ENCODE results near the gene KLHL17.
"Not testable (repeated sequence)": the region's sequence is repeated elsewhere in the genome, so short reads cannot be mapped to it uniquely, and the experiment has no call there.

The KLHL17 gene

DNA sequence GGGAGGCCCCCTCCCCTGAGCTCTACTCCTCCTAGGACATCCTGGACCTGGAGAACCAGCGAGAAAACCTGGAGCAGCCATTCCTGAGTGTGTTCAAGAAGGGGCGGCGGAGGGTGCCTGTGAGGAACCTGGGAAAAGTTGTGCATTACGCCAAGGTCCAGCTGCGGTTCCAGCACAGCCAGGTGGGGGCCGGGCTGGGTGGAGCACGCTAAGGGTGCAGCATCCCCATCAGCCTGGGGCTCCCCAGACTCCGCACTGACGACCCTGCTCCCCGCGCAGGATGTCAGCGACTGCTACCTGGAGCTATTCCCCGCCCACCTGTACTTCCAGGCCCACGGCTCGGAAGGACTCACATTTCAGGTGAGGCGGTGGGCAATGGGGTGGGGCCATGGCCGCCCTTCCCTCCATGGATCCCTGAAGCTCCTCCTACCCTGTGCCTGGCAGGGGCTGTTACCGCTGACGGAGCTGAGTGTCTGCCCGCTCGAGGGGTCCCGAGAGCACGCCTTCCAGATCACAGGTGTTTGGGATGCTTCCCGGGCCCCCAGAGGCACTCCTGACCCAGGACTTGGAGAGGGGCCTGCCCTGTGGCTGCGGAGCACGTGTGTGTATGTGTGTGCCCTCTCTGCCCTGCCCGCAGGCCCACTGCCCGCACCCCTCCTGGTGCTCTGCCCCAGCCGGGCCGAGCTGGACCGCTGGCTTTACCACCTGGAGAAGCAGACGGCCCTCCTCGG is 10.0 kb downstream of the KLHL17 start:
- DNase-seq = no peak

DNA sequence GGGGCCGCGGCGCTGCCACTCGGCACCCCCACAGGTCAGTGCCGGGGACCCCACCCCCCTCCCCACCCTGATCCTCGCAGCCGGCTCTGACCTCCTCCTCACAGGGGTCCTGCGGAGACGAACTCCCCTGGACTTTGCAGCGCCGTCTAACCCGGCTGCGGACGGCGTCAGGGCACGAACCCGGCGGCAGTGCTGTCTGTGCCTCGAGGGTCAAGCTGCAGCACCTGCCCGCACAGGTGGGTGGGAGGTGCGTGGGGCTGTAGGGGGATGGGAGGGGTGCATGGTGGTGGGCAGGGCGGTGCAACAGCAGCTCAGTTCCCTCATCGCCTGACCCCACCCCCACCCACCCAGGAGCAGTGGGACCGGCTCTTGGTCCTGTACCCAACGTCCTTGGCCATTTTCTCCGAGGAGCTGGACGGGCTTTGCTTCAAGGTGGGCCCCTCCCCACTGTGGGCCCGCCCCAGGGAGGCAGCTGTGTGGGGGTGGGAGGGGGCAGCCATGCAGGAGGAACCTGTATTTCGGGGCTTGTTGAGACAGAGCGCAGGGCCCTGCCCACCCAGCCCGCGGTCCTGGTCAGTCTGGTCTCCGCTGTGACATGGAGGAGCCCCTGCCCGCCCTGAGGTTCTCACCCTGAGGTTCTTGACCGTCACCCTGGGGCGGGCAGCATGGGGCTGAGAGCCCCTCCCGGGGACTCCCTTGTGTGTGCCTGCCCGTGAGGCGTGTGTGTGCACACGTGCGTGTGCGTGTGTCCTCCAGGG is 10.8 kb downstream of the KLHL17 start:
- no peak for DNase-seq

DNA sequence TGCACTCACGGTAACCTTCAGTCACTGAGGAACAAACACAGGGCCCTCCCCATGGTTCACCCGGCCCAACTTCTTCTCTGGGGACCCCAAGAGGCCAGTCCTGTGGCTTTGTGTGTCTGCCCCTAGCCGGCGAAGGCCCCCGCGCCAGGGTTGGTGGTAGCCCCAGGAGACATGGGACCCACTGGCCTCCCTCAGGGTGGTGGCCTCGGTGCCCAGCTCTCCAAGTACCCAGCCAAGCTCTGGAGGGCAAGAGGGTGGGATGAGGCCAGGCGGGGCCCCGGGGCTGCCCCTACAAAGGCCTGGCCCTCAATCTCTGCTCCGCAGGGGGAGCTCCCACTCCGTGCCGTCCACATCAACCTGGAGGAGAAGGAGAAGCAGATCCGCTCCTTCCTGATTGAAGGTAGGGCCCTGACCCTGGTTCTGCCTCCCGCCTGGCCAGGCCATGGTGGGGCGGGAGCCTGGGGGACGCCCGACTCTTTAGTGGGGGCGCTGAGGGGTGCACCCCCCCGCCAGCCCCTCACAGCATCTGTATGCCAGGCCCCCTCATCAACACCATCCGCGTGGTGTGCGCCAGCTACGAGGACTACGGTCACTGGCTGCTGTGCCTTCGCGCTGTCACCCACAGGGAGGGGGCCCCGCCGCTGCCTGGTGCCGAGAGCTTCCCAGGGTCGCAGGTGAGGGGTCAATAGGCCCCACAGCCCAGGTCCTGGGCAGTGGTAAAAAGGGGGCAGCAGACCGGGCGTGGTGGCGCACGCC is 11.5 kb downstream of the KLHL17 start:
- DNase-seq = no peak

DNA sequence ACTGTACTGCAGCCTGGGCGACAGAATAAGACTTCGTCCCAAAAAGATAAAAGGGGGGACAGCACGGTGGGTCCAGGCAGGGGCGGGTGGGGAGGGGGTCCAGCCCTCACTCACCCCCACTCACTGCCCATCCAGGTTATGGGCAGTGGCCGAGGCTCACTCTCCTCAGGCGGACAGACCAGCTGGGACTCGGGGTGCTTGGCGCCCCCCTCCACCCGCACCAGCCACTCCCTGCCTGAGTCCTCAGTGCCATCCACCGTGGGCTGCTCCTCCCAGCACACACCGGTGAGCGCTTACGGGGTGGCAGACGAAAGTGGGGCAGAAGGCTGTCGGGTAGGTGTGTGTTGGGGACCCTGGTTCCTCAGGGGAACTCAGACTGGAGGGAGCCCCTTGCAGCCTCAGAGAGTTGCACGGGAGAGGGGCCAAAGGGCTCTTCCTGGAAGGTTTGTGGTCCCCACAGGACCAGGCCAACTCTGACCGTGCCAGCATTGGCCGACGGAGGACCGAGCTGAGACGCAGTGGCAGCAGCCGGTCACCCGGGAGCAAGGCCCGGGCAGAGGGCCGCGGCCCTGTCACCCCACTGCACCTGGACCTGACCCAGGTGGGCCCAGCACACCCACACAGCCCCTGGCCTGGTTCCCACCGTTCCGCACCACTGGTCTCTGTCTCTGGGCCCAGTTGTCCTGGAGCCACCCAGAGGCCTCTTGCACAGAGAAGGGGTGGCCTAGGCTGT is 12.5 kb downstream of the KLHL17 start:
- no peak for DNase-seq

DNA sequence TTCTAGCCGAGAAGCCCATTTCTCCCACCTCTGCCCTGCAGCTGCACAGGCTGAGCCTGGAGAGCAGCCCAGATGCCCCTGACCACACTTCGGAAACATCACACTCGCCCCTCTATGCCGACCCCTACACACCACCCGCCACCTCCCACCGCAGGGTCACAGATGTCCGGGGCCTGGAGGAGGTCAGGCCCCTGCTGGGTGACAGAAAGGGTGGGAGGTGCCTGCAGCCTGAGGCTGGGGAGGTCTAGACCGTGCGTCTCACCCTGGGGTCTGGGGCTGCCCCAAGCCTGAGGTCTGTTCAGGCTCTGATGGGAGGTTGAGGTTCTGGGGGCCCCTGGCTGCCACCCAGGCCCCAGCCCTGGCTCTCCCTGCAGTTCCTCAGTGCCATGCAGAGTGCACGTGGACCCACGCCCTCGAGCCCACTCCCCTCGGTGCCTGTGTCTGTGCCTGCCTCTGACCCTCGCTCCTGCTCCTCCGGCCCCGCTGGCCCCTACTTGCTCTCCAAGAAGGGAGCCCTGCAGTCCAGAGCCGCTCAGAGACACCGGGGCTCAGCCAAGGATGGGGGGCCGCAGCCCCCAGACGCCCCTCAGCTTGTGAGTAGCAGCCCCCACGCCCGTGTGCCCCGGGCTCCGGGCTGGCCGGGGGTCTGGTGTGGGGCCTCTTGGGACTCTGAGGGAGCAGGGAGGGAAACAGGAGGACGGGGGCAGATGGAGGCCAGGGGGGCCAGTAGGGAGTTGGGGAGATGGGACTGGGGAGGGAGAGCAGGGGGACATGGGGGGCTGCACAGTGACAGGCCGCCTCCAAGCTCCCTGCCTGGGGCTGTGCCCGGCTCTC is 13.3 kb downstream of the KLHL17 start:
- DNase-seq = no peak

DNA sequence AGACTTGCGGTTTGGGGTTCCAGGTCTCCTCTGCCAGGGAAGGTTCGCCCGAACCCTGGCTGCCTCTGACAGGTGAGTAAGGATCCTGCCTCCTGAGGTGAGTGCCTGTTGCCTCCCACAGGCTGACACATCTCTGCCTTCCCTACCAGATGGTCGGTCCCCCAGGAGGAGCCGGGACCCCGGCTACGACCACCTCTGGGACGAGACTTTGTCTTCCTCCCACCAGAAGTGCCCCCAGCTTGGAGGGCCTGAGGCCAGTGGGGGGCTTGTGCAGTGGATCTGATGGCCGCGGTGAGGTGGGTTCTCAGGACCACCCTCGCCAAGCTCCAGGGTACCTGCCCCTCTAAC is 13.9 kb downstream of the KLHL17 start:
- no peak for DNase-seq

DNA sequence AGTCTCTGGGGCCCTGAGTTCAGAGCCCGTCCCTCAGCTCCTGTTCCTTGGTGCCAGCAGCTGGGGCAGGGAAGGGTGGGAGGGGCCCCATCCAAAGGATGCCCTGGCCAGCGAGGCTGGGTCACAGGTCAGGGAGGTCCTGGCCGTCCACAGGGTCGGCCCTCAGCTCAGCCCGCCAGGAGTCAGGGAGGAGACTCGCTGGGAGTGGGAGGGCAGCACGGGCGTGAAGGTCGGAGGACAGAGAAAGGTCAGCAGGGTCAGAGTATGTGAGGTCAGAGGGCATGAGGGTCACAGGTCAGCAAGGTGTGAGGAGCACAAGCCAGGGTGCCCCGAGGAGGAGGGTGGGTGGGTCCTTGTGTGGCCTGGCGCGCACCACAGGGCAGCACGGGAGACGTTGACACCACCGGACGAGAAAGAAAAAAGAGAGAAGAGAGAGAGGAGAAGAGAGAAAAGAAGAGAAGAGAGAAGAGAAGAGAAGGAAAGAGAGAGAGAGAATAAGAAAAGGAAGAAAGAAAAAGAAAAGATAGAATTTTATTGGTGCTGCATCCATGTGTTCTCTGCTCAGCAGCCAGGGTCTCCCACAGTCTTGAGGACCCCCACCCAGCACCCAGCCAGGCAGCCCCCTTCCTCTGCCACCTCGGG is 14.4 kb downstream of the KLHL17 start:
- no peak for DNase-seq

DNA sequence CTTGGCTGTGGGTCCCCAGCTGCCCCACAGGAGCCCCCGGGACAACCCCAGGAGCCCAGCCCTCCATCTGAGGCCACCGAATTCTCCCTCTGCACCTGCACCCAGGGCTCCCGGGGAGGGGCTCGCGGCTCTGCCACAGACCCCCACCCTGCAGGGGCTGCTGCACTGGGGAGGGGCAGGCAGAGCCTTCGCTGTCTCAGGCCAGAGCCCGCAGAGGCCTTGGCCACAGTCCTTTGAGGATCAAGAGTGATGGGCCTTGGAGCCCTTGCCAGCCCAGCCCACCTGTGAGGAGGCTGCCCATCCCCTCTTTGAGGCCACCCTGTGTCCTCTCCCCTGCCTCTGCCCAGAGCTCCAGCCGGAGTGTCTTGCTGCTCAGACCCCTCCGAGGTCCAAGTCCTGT is 15.0 kb downstream of the KLHL17 start:
- DNase-seq = no peak

DNA sequence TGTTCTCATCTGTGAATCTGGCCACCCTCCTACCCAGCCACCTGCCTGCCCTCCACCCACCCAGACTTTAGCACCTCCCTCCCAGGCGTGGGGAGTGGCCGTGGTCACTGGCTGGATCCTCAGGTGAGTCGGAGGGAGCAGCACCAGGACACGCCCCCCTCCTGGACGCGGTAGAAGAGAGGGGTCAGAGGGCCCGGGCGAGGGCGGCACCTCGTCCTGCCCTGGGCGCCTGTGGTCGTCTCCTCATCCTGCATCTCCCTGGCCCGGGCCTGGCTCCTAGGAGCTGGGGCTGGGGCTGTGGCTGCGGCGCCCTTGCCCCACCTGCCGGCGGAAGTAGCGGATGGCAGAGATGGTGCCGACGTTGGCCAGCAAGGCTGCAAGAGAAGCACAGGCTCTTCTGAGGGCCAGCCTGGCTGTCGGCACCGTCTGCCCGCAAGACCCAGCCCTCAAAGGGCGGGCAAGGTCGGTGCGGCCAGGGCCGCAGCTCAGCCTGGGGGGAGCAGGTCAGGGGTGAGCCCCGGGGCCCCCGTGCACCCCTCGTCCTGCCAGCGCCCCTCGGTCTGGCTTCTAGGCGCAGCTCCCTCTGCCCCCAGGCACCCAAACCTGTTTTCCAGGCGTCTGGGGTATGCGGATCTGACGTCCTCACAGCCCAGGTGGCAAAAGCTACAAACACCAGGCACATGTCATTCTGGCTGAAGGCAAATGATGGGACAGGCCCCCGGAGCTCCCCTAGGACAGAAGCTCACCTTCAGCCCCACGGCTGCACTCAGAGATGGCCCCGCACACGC is 15.7 kb downstream of the KLHL17 start:
- DNase-seq = peak; percentile 35

DNA sequence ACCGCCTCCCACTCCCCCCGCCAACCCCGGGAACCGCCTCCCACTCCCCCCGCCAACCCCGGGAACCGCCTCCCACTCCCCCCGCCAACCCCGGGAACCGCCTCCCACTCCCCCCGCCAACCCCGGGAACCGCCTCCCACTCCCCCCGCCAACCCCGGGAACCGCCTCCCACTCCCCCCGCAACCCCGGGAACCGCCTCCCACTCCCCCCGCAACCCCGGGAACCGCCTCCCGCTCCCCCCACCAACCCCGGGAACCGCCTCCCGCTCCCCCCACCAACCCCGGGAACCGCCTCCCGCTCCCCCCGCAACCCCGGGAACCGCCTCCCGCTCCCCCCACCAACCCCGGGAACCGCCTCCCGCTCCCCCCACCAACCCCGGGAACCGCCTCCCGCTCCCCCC is 16.4 kb downstream of the KLHL17 start:
- not testable (repeated sequence) for DNase-seq

DNA sequence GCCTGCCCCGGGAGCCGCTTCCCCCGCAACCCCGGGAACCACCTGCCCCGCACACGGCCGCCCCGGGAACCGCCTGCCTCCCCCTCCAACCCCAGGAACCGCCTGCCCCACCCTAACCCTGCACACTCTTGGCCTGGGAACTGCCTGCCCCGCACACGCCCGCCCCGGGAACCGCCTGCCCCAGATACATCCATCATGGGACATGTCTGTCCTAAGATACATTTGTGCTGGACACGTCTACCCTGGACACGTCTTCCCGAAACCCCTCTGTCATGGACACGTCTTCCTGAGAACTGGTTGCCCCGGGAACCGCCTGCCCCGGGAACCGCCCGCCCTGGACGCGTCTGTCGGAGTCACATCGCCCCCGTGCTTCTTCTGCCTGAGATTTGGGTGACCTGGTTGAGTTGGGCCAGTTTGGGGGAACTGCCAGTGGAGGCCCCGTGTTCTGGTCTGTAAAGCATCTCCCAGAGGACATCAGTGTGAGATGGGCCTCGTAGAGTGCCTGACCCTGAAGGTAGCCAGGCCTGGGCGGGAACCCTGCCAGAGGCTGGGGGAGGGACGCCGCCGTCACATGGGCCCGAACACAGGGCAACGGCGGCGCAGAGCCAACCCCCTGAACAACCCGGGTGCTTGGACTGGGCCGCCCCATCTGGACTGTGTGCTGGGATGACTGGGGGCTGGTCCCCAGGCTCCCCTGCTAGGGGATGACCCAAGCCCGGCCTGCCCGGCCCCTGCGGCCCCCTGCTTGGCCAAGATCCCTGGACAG is 17.9 kb downstream of the KLHL17 start:
- DNase-seq = no peak

DNA sequence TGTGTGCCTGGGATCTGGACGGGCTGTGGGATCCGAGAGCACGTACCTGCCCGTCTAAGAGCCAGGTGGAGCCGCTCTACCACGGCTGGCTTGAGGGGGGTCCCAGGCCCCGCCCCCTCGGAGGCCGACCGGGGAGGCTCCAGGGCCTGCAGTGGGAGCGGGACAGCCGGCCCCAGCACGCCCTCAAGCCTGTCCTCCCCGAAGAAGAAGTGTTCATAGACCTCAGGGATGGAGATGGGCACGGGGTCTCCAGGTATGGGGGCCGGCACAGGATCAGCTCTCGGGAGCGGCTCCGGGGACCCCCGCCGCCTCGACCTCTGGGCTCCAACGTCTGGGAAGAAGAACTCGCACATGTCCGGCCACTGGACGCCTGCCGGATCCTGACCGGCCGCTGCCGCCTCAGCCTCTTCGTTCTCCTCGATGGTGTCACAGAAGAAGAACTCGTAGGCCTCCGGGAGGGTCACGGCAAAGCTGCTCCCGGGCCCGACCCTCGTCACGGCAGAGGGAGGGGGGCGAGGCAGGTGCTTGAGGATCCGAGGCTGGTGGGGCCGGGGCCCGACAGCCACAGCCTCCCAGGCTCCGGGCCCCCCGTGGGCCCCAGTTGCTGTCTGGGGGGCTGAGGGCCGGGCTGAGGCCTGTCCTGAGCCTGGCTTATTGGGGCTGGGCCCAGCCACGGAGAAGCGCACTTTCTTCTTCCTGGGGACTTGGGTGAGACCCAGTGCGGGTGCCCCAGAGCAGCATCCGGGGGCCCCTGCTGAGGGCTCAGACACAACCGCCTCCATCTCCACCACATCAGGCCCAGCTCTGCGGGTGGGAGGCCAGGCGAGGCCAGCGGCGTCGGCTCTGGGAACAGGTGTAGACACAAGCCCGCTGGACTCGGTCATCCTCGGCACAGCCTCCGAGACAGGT is 18.7 kb downstream of the KLHL17 start:
- no peak for DNase-seq

DNA sequence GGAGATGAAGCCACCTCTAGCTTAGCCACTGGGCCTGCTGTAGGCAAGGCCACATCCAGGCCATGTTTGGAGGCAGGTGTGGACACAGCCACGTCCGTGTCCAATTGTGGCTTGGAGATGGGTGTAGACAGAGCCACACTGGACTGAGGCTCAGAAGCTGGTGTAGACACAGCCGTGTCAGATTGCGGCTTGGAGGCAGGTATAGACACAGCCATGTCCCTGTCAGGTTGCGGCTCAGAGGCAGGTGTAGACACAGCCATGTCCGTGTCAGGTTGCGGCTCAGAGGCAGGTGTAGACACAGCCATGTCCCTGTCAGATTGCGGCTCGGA is 19.3 kb downstream of the KLHL17 start:
- DNase-seq = no peak

DNA sequence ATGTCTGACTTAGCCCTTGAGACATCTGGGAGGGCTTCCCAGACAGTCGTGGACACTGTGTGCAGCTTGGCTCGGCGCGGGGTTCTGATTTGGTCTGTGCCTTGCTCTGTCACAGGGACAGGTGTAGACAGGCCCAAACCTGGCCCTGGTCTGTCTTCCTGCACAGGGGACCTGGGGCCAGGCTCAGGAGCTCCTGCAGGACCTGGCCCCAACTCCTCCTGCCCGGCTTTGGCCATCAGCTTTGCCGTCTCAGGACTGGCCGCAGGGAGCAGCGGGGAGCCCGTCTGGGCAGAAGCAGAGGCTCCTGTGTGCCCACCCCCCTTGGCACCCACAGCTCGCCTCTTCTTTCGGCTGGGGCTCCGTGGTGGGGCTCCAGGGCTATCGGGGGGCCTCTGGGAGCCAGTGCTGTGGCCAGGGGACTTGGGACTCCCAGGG is 19.8 kb downstream of the KLHL17 start:
- no peak for DNase-seq

DNA sequence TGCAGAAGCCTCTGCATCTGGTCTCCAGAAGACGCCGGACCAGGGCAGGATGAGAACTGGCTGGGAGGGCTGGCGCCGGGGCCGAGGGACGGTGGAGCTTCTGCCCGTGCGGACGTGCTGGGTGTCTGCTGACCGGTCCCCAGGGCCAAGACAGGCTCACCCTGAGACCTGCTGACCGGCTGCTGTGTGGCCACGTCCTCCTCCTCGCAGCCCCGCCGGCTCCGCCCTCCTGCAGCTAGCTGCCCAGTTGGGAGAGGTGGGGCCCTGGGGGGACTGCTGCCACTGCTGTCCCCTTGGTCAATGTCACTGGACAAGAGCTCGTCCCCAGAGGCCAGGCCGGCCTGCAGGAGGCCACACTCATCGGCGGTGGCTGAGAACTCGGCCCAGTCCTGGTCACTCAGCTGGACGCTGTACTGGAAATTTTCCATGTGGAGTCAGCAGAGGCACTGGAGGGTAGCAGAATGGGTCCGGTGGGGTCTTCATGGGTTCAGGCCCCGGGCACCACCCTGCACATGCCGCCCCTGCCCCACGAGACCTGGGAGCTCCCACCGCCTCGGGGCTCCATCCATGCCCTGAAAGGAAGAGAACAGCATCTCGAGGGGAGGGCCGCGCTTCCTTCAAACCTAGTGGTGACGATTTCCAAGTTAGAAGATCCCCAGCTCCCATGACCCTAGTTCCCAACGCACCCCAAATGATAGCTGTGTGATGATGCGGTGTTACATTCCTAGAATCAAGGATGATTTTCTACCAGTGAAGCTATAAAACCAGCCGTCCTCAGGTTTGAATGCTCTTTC is 20.4 kb downstream of the KLHL17 start:
- DNase-seq = no peak

DNA sequence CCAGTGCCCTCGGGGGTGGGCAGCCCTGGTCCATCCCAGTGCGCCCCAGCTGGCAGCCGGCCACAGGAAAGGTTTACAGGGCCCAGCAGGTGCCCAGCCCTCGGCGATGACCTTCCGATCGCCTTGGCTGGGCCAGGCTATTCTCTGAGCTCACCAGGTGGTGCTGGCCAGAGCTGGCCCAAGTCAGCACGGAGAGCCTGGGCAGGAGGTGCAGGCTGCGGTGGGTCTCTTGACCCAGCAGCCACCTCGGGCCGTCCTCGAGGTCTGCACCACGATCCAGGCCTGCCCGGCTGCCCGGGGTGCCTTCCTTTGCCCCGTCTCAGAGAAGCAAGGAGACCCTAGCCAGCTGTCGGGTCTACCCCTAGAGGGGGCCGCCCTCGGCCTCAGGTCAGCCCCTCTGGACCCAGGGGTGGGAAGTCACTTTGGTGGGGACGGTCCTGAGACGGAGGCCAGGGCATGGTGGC is 21.1 kb downstream of the KLHL17 start:
- no peak for DNase-seq

DNA sequence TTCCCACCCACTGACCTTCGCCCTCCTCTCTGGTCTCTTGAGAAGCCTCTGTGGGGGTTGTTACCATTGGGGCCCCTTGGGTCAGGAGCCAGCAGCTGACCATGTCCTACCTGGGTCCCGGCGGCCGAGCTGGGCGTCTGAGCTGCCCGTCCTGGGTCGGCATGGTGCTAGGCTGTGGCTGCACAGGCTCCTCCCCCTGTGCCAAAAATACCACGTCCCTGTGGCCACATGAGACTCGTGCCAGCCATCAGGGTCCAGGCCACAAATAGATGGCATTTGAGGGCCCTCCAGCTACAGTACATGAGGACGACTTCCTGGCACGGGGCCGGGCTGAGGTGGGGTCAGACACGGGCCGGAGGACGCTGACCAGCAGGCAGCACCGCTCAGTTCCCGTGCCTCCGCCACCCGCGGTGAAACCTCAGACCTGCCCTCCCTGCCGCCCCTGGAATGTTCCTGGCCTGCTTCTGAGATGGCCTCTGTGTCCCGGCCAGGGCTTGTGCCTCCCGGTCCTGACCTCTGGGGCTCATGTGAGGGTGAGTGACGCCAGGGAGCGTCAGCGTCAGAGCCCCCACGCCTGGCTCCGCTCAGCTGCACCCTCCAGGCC is 21.7 kb downstream of the KLHL17 start, which contains the start of gene PERM1:
TSS of gene PERM1 (minus strand) at position 139 of the 604 bp plus-strand sequence. CDS start 1,064 bp downstream, outside the sequence.
- no peak for DNase-seq
